Ureter (tissue), 1 donor: ENCODE results near the gene IGF2BP3. TPM values are rescaled to one million over a fixed set of nuclear protein-coding genes. Genes with fewer than 3 reads are reported as not detected.

Experiments used
- DNase-seq: peaks from one replicate; pipeline ENCODE4 v3.0.0-alpha.2; 2020; ENCODE audit warnings: low spot score
- total RNA-seq: library from RNA; stranded (reverse); gene quantifications from one replicate; pipeline ENCODE4 v1.2.4, GENCODE V29; 2023
- donor health status: DM: yes; HTN: yes; CAD: no.

IGF2BP3 gene
- total RNA-seq, 1 donor from 2014 or later, result 0.78 TPM

DNA sequence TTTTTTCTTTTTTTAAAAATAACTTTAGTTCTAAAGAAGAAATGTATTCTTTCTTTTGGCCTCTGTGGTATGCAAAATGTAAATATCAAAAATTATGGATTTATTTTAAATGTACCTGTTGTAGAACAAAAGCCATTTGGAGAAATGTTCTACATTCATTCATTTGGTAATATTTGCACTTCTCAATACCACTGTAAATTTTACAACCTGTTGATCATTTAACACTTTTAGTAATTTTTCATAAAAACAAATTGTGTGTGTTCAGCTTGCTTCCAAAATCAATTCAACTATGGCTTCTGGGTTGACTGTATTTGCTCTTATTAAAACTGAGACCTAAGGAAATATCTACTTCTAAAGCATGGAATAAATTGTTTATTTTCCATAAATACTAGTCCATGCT, 2.3 kb upstream of the IGF2BP3 start:
- no peak for DNase-seq

DNA sequence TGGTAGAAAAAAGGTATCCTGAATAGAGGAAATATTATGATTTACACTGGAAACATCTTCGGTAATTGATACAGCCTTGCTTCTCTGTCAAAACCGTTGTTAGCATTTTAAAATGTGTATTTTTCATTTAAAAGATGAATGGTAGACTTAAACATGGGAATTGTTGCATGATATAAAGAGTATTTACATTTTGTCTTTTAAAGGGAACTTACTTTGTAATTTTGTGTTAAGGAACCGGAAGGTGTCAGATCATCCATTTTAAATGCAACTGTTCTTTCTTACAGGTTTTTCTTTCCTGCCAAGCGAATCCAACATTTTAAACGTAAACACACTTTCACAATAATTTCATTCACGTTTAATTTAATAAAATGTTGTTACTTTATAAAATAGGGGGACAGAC, 1.8 kb upstream of the IGF2BP3 start:
- no peak for DNase-seq

DNA sequence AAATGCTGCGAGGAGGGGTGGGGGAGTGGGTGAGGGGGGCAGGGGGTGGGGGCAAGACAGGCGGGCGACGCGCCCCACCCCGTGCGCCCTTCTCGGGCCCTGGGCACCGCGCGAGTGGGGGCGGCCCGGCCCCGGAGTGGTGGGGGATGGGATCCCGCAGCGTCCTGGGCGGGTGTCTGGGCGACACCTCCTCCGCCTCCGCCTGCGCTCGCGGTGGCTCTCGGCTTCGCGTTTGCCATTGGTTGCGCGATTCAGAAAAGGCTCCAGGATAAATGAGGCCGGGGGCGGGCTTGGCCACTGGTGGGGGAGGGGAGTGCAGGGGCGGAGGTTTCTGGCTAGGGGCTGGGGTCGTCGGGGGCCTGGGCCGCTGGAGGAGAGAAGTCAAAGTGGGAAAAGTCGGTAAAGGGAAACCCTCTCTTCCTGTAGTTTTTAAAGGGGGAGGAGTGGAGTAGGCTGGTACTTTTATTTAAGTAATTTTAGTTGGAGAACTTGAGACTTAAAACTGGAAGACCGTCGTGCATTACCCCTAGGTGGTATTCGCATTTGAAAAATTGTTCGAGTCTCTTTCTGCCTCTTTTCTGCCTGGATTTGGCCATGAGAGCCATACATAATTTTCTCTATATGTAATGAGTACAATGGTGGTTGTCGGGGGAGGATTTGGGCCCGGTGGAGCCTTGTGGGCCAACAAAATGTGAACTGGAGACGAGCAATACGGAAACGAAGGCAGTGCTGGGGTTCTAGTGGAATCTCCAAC, 992 bp upstream of the IGF2BP3 start:
- DNase-seq, result no peak

DNA sequence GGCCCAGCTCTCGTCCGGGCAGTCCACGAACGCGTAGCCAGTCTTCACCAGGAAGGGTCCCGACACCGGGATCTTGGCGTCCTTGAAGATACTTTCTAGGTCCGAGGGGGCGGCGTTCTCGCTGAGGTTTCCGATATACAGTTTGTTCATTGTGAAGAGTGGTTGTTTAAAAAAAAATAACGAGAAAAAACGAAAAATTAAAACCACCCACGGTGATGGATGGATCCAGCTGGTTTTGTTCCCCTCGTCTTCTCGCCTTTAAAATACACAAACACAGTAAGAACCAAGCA, 385 bp downstream of the IGF2BP3 start:
- no peak for DNase-seq

DNA sequence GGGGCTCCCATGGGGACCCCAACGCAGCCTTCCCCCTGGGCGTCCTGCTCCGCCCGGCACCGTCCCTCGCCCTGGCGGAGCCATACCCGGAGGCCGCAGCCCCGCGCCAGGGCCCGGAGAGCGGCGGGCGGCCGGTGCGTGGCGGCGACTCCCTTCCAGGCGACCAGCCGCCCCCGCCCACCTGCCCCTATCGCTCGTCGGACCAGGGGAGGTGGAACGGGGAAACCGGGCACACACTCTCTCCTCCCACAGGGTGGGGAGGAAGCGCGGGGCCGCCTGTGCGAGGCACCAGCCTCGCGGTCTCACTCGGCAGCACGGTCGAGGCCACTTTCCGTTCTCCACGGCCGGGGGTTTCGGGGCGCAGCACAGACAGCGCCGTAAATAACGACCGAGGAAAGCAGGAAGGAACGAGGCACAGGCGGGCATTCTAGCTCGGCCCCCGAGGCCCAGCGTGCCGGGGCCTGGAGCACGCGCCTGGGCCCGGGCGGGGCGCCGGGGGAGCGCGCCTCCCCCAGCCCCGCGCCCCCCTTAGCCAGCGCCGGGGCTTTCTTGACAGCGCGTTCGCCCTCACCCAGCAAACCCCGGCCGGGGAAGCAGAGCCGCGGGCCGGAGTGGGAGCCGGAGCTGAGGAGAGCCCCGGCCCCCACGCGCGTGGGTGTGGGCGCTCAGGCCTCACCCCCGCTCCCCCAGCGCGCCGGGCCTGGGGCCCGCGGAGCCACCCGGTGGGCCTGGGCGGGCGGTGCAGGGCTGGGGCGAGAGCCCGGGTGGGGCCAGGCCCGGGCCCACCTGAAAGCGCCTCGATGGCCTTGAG, 936 bp downstream of the IGF2BP3 start:
- no peak for DNase-seq

DNA sequence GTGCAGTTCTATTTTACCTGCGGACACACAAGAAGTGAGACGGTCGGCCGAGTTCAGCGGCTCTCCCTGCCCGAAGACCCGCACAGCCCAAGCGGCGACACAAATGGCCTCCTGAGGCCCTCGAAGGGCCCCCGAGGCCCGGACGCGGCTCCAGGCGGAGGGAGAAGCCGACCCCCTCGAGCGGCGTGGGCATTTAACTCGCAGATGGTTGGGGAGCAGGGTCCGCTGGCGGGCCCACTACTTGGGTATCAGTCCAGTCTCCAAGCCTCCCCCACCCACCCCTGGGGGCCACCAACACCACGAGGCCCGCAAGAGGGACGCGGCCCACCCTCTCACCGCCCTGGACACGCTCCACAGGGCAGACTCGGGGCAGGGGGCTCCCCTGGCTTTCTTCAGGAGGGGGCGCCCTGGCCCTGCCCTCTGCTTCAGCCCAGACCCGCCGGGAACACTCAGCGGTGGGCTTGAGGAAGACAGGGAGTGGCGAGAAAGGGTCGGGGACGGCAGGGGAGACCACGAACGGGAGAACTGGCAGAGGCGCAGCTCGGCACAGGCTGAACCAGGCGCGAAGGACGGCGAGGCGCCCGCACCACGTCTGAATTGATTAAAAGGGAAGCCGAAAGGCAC, 1.7 kb downstream of the IGF2BP3 start:
- no peak for DNase-seq

DNA sequence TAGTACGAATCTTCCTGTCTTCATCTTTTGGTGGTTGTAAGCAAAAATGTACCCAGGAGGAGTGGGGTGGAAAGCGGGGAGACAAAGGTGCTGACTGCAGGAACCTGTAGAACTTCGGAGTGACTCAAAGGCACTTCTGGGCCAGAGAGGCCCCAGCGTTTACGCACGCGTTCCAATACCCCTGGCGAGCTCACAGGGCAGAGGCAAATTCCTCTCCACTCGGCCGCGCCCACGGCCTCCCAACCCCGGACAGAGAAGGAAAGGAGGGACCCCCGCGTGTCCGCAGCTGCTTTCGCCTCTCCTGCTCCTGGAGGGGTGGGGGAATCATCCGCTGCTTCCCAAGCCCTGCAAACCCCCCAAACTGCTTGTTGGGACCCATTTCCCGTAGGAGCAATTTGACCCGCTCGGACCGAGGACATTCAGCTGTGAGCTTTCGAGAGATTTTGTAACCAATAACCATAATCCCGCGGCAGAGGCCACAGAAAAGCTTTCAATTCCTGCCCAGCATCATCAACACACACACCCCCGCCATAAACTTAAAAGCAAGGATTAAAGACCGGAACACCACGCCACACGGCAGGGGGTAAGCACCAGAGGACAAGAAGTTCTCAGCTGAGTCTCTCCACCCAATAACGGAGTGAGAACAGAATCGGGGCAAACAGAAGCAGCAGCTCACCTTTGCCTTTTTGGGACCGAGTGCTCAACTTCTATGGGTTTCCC, 2.3 kb downstream of the IGF2BP3 start:
- no peak for DNase-seq

DNA sequence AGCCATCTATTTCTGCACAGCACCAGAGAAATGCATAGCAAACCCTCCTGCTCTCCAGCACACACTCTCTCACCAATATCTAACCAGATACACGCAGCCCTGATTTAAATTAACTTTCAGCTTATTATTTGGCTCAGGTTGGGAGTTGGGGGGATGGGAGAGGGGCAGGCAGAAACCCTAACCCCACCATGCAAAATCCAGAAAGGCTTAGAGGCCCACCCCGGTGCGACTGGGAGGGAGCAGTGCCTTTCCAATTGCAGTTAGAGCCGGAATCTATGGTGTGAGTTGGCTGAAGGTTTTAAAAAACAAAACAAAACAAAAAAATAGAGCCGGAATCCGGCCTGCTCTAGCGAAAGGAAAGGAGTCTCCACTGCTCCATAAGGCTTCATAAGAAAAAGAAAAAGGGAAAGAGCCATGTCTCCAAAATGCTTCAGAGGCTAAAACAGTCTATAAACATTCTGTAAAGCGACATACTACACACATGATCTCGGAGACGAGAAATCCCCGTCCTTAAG, 2.9 kb downstream of the IGF2BP3 start:
- DNase-seq, result no peak

DNA sequence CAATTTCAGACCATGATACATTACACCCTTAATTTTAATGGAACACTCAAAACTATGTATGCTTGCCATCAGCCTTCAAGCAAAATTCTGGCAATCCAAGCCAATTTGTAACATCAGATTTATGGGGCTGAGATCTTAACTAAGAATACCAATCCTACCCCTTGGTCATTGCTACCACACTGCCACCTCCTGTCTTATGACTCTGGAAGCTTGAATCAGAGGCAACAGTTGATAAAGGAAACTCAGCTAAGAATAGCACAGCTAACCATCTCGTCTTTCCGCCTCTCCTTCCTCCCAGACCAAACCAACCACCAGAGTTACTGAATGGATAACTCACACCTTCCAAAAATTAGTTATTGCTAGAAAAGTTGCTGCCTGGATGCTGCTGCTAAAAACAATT, 7.4 kb downstream of the IGF2BP3 start:
- DNase-seq, result no peak

DNA sequence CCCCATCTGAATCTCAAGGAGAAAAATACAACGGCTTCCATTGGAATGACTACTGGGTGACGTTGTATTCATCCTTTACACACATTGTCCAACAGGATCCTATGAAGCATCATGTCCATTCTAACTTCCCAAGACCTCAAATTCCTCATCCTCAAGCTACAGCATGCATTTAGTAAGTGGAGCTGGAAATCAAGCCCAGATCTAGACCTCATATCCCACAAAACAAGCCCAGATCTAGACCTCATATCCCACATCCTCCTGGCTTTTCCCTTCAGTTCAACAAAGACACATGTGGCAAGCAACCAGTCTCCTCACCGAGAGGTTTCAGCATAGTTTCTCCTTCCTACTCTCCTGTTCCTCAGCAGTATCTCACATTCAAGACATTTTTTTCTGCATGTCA, 12.2 kb downstream of the IGF2BP3 start:
- DNase-seq, result no peak

DNA sequence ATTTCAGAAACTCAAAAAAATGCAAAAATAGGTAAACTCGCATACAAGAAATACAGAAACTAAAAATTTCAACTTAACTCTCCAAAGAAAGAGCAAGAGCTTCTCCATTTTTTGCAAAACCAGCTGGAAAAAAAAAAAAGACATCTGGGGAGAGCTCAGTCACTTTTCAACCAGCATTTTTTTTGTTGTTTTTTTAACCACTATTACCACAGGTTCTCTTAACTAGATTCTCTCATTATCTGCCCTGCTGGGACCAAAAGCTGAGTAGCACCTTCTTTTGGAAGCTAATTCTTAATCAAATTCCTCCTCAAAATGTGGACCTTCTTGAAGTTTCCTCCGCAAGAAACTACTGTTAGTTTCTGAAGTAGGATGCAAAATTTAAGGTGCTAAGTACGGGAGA, 14.2 kb downstream of the IGF2BP3 start:
- no peak for DNase-seq

DNA sequence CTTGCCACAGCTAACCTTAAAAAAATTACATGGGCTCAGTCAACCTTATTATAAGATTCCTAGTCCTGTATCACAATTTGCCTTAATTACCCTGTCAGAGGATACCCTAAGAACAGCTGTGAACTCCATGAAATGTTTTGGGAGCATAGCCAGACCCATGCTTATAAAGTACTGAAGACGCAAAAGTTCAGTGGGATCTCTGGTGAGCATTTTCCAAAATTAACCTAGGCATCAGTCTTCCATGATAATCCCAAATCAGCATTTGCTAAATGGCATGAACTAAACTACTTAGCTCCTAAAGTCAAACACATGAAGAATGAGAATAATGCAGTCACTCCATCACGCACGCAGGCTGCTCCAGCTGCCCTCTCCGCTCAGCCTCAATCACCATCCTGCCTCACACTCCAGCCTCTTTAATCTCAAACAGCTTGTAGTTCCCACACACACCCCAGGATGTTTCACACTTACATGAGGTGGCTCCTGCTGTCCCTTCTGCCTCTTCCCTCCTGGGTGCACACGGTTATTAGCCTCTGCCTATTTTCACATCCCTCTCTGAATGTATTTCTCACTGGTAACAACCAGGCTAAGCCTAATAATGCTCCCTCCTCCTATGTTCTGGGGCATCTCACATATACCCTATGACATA, 15.3 kb downstream of the IGF2BP3 start:
- DNase-seq, result no peak

DNA sequence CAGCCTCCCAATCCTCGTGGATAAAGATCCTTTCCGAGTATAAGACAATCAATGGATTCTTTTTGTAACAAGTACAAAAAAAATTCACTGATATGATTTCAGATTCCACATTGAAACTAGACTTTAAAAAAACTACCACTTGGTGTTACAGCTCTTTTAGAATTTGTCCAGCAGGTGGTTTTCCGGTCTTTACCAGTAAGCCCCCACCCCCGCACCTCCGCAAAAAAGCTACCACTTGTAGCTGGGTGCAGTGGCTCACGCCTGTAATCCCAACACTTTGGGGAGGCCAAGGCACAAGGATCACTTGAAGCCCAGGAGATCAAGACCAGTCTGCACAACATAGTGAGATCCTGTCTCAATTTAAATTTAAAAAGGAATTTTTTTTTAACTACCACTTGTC, 19.8 kb downstream of the IGF2BP3 start:
- DNase-seq, result no peak

DNA sequence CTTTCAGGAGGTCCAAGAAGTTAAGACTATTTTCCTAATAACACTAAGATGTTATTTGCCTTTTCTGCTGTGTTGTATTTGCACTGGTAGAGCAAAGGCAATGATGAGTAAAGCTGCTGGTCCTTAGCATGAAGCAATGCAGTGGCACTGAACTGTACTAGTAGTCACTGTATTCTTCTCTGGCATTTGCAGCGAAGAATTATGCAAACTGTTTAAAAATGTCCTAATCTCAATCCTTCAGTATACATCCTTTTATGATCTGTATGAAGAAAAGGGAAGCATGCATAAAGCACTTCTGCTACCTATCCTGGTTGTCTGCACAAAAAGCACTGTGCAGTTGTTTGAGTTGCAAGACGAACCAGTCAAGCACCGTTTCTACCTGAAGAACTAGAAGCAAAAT, 20.4 kb downstream of the IGF2BP3 start:
- DNase-seq, result no peak

DNA sequence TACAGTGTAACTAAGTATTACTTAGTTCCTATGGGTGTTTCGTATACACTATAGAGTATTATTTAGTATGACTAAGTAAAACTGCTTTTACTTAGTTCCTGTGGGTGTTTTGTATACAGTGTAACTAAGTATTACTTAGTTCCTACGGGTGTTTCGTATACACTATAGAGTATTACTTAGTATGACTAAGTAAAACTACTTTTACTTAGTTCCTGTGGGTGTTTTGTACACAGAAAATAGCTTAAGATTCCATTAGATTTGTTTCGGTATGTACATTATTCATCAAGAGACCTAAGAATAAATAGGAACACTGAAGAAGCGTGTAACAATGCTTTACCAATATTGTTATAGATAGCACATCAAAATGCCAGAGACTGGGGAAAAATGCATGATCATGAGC, 25.0 kb downstream of the IGF2BP3 start:
- DNase-seq, result no peak

DNA sequence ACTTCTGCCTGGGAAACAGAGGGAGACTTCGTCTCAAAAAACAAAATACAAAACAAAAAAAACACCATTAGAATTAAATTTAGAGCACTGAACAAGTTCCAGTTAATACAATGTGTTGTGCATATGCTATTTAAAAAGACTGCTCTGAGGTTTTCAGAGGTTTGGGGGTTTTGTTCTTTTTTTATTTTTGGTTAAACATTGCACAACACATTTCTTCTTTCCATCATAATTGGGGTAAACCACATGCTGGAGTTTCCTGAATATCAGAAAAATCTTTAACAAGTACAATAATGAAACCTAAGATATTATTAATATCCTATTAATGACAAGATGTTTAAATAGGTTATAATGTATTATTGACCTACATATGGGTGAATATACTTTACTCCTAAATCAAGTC, 26.3 kb downstream of the IGF2BP3 start:
- DNase-seq, result no peak

DNA sequence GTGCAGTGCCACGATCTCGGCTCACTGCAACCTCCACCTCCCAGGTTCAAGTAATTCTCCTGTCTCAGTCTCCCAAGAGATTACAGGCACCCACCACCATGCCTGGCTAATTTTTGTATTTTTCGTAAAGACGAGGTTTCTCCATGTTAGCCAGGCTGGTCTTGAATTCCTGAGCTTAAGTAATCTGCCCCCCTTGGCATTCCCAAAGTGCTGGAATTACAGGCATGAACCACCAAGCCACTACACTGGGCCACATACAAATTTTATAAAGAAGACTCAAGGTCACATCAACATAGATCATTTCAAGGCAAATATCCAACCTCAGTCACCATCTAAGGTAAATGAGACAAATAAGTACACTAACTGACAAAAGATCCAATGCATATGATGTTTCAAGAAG, 32.1 kb downstream of the IGF2BP3 start:
- DNase-seq, result no peak

DNA sequence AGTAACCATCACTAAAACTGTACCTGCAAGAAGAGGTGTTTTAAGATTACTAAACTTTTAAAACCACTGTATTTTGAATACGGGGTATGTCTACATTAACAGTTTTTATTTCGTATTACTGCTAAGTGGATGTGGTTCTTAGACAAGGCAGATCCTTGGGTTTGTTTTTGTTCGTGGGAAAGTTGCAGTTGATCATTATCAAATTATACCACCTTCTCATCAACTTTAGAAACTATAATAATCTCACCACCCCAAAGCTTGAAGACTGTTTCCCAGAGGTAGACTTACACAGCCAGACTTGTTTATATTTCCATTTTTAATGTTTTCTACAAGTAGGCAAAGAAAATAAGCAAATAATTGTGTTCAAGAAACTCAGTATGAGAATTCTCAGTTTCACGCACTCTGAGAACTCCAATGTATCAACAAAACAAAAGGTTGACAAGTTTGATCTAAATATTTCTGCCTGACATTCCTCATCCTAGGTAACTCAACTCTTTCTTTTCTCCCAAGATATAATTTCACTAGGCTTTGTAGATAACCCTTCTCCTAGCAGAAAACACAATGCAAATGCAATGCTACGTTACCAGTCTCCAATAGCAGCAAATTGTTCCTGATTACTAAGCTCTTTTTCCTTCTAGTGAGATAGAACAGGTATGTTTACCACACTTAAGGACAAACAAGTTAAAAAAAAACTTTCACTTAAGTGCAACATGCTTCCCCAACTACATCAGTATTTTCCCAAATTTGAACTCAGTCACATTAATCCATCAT, 36.0 kb downstream of the IGF2BP3 start:
- DNase-seq, result no peak

DNA sequence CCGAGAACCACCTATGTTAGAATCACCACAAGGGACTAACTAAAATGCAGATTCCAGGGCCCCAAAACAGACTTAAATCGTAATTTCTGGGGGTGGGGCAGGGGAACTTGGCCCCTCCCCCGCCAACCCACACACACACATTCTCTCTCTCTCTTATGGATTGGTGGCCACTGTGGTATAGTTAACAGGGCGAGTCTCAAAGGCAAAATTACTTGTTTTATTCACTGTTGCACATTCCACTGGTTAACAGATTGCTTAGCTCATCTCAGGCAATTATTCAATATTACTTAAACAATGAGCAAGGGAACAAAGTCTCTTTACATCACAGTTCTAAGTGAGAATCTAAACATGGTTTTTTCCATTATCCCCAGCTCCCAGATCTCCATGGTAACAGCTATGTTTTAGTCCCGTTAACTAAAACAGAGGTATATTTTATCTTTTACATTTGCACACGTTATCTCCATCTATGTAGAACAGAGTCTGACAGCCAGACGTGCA, 38.5 kb downstream of the IGF2BP3 start:
- DNase-seq, result no peak

DNA sequence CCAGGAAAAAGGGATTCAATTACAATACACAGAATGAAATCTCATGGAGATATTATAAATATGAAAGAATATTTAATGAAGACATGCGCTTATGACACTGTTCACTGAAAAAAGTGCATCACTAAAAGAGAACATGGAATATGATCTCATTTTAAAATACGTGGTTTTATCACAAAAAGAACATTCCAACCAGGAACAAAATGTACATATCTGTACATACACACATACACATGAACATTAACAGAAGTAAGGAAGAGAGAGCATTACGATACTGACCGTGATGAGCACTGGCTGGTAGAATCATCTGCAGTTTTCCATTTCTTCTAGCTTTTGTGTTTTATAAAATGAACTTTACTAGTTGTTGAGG, 39.4 kb downstream of the IGF2BP3 start:
- no peak for DNase-seq

DNA sequence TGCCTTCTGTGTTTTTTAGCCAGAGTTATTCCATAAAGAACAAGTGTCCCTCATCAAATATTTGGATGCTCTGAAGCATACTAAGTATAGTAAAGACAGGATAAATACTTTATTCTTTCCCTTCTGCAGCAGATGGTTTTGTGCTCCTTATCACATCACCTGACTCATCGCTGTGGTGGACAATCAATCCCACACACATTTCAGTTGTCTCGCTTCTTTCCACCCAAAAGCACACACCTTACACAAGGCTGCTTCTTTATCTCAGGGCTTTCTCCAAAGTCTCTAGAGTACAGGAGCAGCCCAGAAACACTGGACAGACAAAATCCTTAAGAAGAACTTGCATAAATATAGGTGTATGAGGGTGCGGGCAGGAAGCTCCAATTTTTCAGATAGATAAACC, 43.4 kb downstream of the IGF2BP3 start:
- DNase-seq, result no peak
